ENCODE results near the gene ELFN2. TPM values are rescaled to one million over a fixed set of nuclear protein-coding genes. Genes with fewer than 3 reads are reported as not detected.

The ELFN2 gene
- total and polyA plus RNA-seq, 4 donors: 0.07 to 0.19 (median 0.08) TPM; not detected in 1

DNA sequence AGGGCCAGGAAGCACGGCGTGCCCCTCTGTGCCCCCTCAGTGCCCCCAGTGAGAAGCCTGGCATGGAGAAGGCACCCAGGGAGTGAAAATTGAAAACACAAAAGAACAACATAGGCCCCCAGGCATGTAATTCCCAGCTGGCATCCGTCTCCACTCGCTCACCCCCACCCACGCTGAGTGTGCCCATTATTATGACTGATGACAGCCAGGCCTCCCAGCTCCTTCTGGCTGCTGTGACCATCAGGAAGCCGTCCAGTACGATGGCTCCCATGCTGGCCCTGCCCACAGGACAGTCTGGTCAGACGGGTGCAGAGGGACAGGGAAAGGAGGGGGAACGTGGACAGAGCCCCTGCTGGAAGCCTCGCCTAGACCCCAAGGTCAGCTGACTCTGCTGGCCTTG, 30.1 kb downstream of the ELFN2 start (continued):
- TF ChIP-seq, protein P1, sequence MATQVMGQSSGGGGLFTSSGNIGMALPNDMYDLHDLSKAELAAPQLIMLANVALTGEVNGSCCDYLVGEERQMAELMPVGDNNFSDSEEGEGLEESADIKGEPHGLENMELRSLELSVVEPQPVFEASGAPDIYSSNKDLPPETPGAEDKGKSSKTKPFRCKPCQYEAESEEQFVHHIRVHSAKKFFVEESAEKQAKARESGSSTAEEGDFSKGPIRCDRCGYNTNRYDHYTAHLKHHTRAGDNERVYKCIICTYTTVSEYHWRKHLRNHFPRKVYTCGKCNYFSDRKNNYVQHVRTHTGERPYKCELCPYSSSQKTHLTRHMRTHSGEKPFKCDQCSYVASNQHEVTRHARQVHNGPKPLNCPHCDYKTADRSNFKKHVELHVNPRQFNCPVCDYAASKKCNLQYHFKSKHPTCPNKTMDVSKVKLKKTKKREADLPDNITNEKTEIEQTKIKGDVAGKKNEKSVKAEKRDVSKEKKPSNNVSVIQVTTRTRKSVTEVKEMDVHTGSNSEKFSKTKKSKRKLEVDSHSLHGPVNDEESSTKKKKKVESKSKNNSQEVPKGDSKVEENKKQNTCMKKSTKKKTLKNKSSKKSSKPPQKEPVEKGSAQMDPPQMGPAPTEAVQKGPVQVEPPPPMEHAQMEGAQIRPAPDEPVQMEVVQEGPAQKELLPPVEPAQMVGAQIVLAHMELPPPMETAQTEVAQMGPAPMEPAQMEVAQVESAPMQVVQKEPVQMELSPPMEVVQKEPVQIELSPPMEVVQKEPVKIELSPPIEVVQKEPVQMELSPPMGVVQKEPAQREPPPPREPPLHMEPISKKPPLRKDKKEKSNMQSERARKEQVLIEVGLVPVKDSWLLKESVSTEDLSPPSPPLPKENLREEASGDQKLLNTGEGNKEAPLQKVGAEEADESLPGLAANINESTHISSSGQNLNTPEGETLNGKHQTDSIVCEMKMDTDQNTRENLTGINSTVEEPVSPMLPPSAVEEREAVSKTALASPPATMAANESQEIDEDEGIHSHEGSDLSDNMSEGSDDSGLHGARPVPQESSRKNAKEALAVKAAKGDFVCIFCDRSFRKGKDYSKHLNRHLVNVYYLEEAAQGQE (IDR thresholded peaks at IDR 0.05): no peak
- TF ChIP-seq YY1 (IDR thresholded peaks at IDR 0.05): no peak
- TF ChIP-seq JUND (IDR thresholded peaks at IDR 0.05): no peak
- no peak for TF ChIP-seq RAD21 (IDR thresholded peaks at IDR 0.05)
- TF ChIP-seq, protein P2, sequence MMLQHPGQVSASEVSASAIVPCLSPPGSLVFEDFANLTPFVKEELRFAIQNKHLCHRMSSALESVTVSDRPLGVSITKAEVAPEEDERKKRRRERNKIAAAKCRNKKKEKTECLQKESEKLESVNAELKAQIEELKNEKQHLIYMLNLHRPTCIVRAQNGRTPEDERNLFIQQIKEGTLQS (IDR thresholded peaks at IDR 0.05): no peak

DNA sequence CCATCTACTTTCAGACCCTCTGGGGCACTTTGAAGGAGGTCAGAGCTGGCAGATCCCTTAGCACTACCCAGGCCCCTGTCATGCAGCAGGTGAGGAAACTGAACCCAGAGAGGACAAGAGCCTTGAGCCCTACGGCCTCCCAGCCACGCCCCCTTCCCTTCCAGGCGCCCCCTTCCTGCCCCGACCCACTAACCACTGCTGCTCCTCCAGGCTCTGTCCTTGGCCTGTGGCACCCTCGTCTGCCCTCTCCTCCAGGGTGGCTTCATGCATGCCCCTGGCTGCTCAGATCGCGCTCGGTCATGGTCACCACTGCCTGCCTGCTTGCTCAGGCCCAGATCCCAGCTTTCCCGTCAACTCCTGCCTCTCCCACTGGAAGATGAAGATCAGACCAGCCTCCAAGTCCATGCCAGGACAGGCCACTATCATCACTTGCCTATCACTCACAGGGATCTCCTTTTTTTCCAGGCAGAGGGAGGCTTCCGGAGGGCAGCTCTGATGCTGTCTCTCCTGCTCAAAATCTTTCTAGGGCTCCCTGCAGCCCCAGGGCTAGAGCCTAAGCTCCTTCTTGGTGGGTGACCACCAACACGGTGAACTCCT, 30.7 kb downstream of the ELFN2 start:
- Histone ChIP-seq H3K9me3 (ENCODE audit: control insufficient read depth in 4 of 4, low read length in 3 of 4) (no peaks in the 10 kb centered on the region), H3K27me3 (ENCODE audit: control insufficient read depth in 4 of 4, insufficient read depth in 4 of 4, low read length in 3 of 4) (no peaks in the 10 kb centered on the region), H3K9ac (ENCODE audit: low read depth in 1 of 2, low read length in 2 of 2) (no peak overlapping the region), H3K27ac (ENCODE audit: low read depth in 1 of 2, low read length in 2 of 2) (no peak overlapping the region), H3K36me3 (ENCODE audit: control insufficient read depth in 4 of 4, insufficient read depth in 3 of 4, low read depth in 1 of 4, low read length in 3 of 4) (no peaks in the 10 kb centered on the region), H3K4me3 (ENCODE audit: low read depth in 1 of 3, low read length in 3 of 3) (no peak overlapping the region), H3K4me1 (ENCODE audit: control insufficient read depth in 4 of 4, insufficient read depth in 4 of 4, low read length in 3 of 4) (peaks cover 0 to 5% (median 2%) of the 10 kb centered on the region in 4 donors)
- no peak for DNase-seq (ENCODE audit: low spot score)
- TF ChIP-seq FOXA1 (IDR thresholded peaks at IDR 0.05) (no peak), TAF1 (conservative IDR thresholded peaks at IDR 0.05) (no peak), GABPA (IDR thresholded peaks at IDR 0.05 in 1 of 2, conservative IDR thresholded peaks at IDR 0.05 in 1 of 2) (no peak)
- 81% methylated on average over 11 of the region's 11 CpGs for WGBS

DNA sequence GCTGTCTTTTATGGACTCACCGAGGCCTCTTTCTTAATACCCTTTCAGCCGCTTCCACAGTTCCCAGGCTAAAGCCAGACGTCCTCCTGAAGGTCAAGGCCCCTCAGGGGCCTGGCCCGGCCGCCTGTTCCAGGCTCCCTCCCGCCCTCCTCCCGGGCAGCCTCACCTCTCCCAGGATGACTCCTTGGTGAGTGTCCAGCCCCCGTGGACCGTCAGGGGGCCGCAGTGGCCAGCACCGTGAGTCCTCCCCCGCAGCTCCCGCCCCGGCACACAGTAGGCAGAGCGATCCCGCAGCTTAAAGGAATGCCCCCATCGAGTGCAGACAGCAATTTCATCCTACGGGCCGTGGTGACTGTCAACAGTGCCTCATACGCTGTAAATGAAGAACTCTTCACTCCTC, 32.9 kb downstream of the ELFN2 start:
- no peak overlapping the region for H3K4me3 ChIP-seq (ENCODE audit: low read depth in 1 of 3, low read length in 3 of 3)
- H3K27ac ChIP-seq (ENCODE audit: low read depth in 1 of 2, low read length in 2 of 2): no peak overlapping the region
- TF ChIP-seq, protein P3, sequence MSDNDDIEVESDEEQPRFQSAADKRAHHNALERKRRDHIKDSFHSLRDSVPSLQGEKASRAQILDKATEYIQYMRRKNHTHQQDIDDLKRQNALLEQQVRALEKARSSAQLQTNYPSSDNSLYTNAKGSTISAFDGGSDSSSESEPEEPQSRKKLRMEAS (IDR thresholded peaks at IDR 0.05): no peak
- TF ChIP-seq, protein P2 (IDR thresholded peaks at IDR 0.05): no peak
- TF ChIP-seq RXRA (IDR thresholded peaks at IDR 0.05): no peak
- TF ChIP-seq YY1 (IDR thresholded peaks at IDR 0.05): no peak
- TF ChIP-seq SP1 (IDR thresholded peaks at IDR 0.05): no peak
- TF ChIP-seq, protein P4, sequence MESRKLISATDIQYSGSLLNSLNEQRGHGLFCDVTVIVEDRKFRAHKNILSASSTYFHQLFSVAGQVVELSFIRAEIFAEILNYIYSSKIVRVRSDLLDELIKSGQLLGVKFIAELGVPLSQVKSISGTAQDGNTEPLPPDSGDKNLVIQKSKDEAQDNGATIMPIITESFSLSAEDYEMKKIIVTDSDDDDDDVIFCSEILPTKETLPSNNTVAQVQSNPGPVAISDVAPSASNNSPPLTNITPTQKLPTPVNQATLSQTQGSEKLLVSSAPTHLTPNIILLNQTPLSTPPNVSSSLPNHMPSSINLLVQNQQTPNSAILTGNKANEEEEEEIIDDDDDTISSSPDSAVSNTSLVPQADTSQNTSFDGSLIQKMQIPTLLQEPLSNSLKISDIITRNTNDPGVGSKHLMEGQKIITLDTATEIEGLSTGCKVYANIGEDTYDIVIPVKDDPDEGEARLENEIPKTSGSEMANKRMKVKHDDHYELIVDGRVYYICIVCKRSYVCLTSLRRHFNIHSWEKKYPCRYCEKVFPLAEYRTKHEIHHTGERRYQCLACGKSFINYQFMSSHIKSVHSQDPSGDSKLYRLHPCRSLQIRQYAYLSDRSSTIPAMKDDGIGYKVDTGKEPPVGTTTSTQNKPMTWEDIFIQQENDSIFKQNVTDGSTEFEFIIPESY (IDR thresholded peaks at IDR 0.05): no peak
- TF ChIP-seq, protein P1 (IDR thresholded peaks at IDR 0.05): no peak
- TF ChIP-seq, protein P5, sequence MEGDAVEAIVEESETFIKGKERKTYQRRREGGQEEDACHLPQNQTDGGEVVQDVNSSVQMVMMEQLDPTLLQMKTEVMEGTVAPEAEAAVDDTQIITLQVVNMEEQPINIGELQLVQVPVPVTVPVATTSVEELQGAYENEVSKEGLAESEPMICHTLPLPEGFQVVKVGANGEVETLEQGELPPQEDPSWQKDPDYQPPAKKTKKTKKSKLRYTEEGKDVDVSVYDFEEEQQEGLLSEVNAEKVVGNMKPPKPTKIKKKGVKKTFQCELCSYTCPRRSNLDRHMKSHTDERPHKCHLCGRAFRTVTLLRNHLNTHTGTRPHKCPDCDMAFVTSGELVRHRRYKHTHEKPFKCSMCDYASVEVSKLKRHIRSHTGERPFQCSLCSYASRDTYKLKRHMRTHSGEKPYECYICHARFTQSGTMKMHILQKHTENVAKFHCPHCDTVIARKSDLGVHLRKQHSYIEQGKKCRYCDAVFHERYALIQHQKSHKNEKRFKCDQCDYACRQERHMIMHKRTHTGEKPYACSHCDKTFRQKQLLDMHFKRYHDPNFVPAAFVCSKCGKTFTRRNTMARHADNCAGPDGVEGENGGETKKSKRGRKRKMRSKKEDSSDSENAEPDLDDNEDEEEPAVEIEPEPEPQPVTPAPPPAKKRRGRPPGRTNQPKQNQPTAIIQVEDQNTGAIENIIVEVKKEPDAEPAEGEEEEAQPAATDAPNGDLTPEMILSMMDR (IDR thresholded peaks at IDR 0.05; ENCODE audit: low read depth, low read length, missing input control): no peak
- no peak for TF ChIP-seq GABPA (IDR thresholded peaks at IDR 0.05 in 1 of 2, conservative IDR thresholded peaks at IDR 0.05 in 1 of 2)
- TF ChIP-seq JUND (IDR thresholded peaks at IDR 0.05): no peak
- no peak for TF ChIP-seq NR2F2 (IDR thresholded peaks at IDR 0.05)
- no peak for TF ChIP-seq TAF1 (conservative IDR thresholded peaks at IDR 0.05)
- H3K4me1 ChIP-seq (ENCODE audit: control insufficient read depth in 4 of 4, insufficient read depth in 4 of 4, low read length in 3 of 4): no peaks in the 10 kb centered on the region
- H3K9ac ChIP-seq (ENCODE audit: low read depth in 1 of 2, low read length in 2 of 2): no peak overlapping the region
- H3K36me3 ChIP-seq (ENCODE audit: control insufficient read depth in 4 of 4, insufficient read depth in 3 of 4, low read depth in 1 of 4, low read length in 3 of 4): no peaks in the 10 kb centered on the region
- H3K27me3 ChIP-seq (ENCODE audit: control insufficient read depth in 4 of 4, insufficient read depth in 4 of 4, low read length in 3 of 4): no peaks in the 10 kb centered on the region
- DNase-seq (ENCODE audit: low spot score): no peak
- no peaks in the 10 kb centered on the region for H3K9me3 ChIP-seq (ENCODE audit: control insufficient read depth in 4 of 4, low read length in 3 of 4)
- WGBS: 82% methylated on average over 20 of the region's 20 CpGs

Measured in liver (tissue), 9 donors.